Stimulated activated memory B cell treated with anti-CD40 and anti-IgM and Interleukin-4, amounts not matched to agents 10 μg/mL and 1 μg/mL and 100 μg/mL, for 72 hours (primary cell): ENCODE measurements around the gene METTL25.

Experiments
- ATAC-seq: fragments of 150-1000 bp; cut with Tn5 transposase; 2 replicates; pipeline ENCODE4 v1.10.0; 2021
- H3K27ac Mint-ChIP-seq: one replicate; pipeline ENCODE4 v1.8.0; 2022; ENCODE audit warnings: mild to moderate bottlenecking, mixed read lengths
- H3K27me3 Mint-ChIP-seq: one replicate; pipeline ENCODE4 v1.8.0; 2022; ENCODE audit warnings: mixed read lengths
- H3K36me3 Mint-ChIP-seq: one replicate; pipeline ENCODE4 v1.8.0; 2022; ENCODE audit warnings: mixed read lengths
- H3K4me1 Mint-ChIP-seq: one replicate; pipeline ENCODE4 v1.8.0; 2022; ENCODE audit warnings: mixed read lengths
- H3K4me3 Mint-ChIP-seq: one replicate; pipeline ENCODE4 v1.8.0; 2022; ENCODE audit warnings: mild to moderate bottlenecking, moderate library complexity, mixed read lengths
- H3K9me3 Mint-ChIP-seq: one replicate; pipeline ENCODE4 v1.8.0; 2022; ENCODE audit warnings: mixed read lengths

Gene METTL25

DNA sequence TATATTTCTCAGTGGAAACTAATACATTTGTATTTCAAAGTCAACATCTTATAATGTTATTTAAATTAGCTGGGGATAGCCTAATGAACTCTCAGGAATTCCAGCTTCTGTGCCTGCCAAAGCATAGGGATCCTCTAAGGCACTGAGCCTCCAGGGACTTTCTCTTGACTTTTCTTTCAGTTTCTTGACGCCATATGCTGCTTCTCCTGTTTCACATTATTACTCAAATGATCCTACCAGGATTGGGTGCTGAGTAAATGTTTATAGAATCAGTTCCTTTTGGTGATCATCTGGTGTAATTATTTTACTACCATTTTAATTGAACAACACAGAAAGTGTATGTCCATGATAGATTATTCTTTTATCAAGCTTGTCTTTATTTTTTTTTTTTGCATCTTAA lies 7.9 kb downstream of the METTL25 start:
- Mint-ChIP-seq H3K27ac (no peak overlapping the region), H3K36me3 (peaks cover 25% of the 10 kb centered on the region), H3K4me3 (no peak overlapping the region), H3K4me1 (peaks cover 25% of the 10 kb centered on the region), H3K27me3 (no peaks in the 10 kb centered on the region), H3K9me3 (no peaks in the 10 kb centered on the region)
- no peak for ATAC-seq

DNA sequence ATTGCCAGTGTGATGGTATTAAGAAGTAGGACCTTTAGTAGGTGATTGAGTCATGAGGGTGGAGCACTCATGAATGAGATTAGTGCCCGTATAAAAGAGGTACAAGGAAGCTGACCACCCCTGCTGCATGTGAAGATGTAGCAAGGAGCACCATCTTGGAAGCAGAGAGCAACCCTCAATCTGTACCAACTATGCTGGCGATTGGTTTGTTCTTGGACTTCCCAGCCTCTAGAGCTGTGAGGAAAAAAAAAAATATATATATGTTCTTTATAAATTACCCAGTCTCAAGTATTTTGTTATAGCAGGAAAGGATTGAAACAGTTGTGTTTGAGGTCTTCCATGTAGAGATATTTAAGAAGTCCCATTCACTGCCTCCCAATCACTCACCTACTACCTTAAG lies 16.9 kb downstream of the METTL25 start:
- Mint-ChIP-seq H3K27ac (no peak overlapping the region), H3K27me3 (no peaks in the 10 kb centered on the region), H3K36me3 (peaks cover 50% of the 10 kb centered on the region), H3K4me1 (peaks cover 7% of the 10 kb centered on the region), H3K9me3 (peaks cover 6% of the 10 kb centered on the region), H3K4me3 (no peak overlapping the region)
- ATAC-seq: no peak

DNA sequence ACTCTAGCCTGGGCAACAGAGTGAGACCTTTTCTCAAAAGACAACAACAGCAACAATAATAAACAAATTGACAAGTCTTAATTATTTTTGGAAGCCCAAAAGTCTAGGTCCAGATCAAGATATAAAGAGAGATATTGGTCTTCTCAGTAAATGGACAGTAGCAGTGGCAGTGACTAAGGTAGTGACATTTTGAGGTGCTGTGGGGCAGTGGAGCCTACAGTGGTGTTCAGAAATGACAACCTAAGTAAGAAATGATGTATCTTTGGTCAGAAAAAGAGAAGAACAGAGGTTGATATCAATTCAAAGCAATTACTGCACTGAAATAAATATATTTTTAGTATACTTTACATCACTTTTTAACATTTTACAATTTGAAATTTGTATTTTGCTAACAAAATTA lies 20.7 kb downstream of the METTL25 start:
- Mint-ChIP-seq H3K36me3 (peaks cover 22% of the 10 kb centered on the region), H3K4me3 (no peak overlapping the region), H3K4me1 (peaks cover 7% of the 10 kb centered on the region), H3K27ac (no peak overlapping the region), H3K27me3 (no peaks in the 10 kb centered on the region), H3K9me3 (peaks cover 6% of the 10 kb centered on the region)
- ATAC-seq: no peak

DNA sequence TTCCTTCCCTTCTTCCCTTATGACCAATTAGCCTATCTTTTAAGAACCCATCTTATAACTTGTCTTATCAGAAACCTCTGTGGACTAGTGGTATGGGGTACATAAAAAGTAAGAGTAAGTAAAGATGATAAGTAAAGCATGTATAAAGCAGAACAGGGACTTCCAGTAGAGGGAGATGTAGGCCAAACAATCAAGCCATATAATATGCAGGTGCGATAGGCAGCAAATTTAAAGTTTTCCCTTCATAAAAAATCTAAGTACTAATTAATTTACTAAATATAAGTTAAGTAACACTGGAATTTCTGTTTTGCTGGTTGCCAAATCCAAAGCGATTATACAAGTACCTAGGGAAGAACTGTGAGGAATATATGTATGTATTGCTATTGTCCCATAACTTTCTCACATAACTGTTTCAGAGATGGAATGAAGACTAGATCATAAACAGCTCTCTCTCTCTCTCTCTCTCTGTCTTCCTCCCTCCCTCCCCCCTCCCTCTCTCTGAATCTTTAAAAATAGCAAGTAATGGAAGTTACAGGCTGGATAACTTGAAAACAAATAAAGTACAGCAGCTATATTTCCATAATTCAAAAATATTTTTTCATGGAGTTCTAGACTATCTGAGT lies 25.7 kb downstream of the METTL25 start:
- Mint-ChIP-seq H3K4me1 (no peaks in the 10 kb centered on the region), H3K27ac (no peak overlapping the region), H3K27me3 (no peaks in the 10 kb centered on the region), H3K4me3 (no peak overlapping the region), H3K36me3 (peaks cover 21% of the 10 kb centered on the region), H3K9me3 (peaks cover 2% of the 10 kb centered on the region)
- ATAC-seq: no peak

DNA sequence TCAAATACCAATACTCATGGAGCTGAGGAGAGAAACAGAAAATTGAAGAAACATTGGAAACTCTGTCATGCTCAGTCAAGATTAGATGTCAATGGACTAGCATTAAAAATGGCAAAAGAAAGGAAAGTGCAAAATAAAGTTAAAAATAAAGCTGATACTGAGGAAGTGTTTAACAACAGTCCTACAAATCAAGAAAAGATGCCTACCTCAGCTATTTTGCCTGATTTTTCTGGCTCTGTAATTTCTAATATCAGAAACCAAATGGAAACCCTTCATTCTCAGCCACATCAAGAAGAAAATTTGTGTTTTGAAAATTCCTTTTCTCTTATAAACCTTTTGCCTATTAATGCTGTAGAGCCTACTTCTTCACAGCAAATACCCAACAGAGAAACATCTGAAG lies 40.5 kb downstream of the METTL25 start:
- Mint-ChIP-seq H3K27me3 (no peaks in the 10 kb centered on the region), H3K36me3 (peaks cover 22% of the 10 kb centered on the region)

DNA sequence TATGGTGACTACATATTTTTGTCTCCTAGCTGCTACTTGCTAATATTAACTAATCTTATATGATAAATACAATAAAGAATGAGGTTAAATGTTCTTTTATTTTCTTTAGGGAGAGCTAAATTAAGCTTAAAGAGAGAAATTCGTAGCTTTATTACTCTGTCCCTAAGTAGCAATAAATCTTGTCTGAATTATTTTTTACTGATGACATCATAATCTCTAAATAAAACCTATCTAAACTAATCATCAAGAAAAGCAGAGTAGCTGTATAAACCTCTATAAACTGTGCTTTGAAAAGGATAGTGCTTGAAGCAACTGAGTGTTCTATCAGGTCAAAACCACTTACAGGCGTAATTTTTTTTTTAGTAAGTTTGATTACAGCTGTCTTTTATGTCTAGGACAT lies 42.5 kb downstream of the METTL25 start:
- no peaks in the 10 kb centered on the region for H3K27me3 Mint-ChIP-seq
- no peak overlapping the region for H3K27ac Mint-ChIP-seq
- H3K9me3 Mint-ChIP-seq: no peaks in the 10 kb centered on the region
- H3K4me1 Mint-ChIP-seq: no peaks in the 10 kb centered on the region
- H3K4me3 Mint-ChIP-seq: no peak overlapping the region
- no peak for ATAC-seq
- peaks cover 17% of the 10 kb centered on the region for H3K36me3 Mint-ChIP-seq

More for the DNA sequence above, 40.5 kb downstream of the METTL25 start:
- Mint-ChIP-seq H3K4me1 (no peaks in the 10 kb centered on the region), H3K27ac (no peak overlapping the region), H3K4me3 (no peak overlapping the region), H3K9me3 (no peaks in the 10 kb centered on the region)
- no peak for ATAC-seq

DNA sequence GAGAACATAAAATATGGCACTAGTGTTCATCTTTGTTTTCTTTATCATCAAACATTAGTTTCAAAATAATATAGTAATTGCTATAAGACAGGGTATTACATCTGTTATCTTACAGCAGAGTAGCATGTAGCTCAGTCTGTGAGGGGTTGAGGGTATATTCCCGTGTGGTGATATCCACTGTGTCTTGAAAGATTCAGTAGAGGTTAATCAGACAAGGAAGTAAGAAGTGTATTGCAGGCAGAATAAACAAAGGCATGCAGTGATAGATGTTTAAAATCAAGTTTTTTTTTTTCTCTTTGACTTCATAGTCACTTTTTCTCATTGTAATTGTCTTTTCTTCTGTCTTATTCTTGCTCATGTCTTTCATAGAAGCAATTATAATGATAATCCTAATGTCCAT lies 48.3 kb downstream of the METTL25 start:
- Mint-ChIP-seq H3K36me3 (peaks cover 53% of the 10 kb centered on the region), H3K9me3 (no peaks in the 10 kb centered on the region), H3K27me3 (no peaks in the 10 kb centered on the region), H3K4me1 (no peaks in the 10 kb centered on the region), H3K4me3 (no peak overlapping the region), H3K27ac (no peak overlapping the region)
- ATAC-seq: no peak

DNA sequence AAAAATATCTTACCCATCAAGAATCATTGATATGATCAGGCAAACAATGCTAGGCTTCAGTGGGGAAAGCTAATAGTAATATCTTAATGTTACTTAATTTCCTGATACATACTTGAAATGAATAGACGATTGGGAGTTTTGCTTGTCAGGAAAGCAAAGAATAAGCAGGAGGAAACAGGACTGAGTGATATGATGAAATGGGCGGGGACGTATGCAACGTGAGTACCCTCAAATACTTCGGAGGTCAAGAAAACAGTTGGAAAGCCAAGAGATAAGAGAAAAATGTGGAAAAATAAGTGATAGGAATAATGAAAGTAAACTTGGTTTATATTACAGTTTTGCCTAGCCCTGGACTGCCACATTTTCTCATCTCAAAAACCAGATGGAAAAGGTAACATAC lies 49.2 kb downstream of the METTL25 start:
- H3K36me3 Mint-ChIP-seq: peaks cover 53% of the 10 kb centered on the region
- ATAC-seq: no peak
- H3K4me3 Mint-ChIP-seq: no peak overlapping the region
- no peaks in the 10 kb centered on the region for H3K27me3 Mint-ChIP-seq
- H3K4me1 Mint-ChIP-seq: no peaks in the 10 kb centered on the region
- H3K9me3 Mint-ChIP-seq: no peaks in the 10 kb centered on the region
- no peak overlapping the region for H3K27ac Mint-ChIP-seq

DNA sequence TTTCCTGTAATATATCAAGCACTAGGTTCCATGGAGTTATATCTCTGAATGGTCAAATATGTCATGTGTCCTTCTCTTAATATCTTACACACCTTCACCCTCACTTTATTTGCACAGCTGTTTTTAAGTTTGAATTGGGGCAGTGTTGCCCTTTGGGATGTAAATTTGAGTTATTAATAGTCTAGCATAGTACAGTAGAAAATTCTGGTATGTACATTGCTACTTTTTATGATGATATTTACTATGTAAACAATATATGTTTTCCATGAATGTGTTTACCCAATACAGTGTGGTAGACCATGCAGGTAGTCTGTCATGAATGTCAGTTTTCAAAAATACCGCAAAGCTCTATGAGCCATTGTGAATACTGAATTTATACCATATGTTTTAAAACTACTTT lies 50.5 kb downstream of the METTL25 start:
- no peak overlapping the region for H3K4me3 Mint-ChIP-seq
- H3K27ac Mint-ChIP-seq: no peak overlapping the region
- ATAC-seq: no peak
- H3K4me1 Mint-ChIP-seq: no peaks in the 10 kb centered on the region
- H3K36me3 Mint-ChIP-seq: peaks cover 48% of the 10 kb centered on the region
- no peaks in the 10 kb centered on the region for H3K27me3 Mint-ChIP-seq
- no peaks in the 10 kb centered on the region for H3K9me3 Mint-ChIP-seq

DNA sequence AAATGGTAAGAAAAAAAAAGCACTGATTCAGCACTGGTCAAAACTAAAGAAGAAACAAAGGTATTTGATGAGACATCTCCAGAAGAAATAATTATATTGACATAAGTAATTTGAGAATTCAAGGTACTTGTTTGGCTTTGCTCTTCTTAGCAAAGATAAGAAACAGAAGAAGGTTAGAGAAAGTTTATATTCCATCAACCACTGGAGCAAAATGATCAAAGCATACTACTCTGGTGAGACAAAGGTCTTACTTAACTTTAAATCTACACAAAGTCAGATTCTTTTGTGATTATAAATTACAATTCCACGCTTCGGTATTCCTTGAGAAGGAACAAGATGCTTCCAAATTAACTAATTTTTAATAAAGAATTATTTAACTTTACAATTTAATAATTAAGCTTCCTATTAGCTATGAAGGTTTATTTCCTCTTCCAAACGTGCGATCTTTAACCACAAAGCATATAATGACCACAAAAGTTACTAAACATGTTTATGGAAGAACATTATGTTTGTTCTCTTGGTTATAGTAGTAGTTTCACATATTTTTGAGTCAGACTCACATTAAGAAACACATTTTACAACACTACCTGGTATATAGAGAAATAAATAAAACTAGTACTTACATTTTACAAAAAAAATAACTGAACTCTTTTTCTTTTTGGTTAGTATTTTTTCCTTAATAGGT lies 53.4 kb downstream of the METTL25 start:
- no peak for ATAC-seq
- Mint-ChIP-seq H3K27me3 (no peaks in the 10 kb centered on the region), H3K9me3 (no peaks in the 10 kb centered on the region), H3K36me3 (peaks cover 32% of the 10 kb centered on the region), H3K27ac (no peak overlapping the region), H3K4me1 (no peaks in the 10 kb centered on the region), H3K4me3 (no peak overlapping the region)

DNA sequence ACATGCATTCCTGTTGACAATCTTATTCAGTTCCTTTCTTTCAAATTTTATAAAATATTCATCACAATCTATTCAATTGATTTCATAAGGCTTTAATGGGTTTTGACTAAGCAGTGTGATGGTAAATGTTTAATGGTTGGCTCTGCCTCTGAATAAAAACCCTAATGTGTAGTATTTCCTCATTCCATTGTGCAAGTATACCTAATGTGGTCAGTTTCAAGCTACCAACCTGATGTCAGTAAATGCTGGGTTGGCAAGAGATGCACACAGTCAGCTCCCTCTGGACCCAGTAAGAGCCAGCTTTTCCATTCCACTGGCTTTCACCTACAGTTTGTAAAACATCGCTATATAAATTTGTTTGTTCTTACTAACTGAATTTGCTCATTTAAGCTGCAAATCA lies 53.9 kb downstream of the METTL25 start:
- H3K4me3 Mint-ChIP-seq: no peak overlapping the region
- H3K36me3 Mint-ChIP-seq: peaks cover 26% of the 10 kb centered on the region
- no peaks in the 10 kb centered on the region for H3K9me3 Mint-ChIP-seq
- no peak overlapping the region for H3K27ac Mint-ChIP-seq
- no peaks in the 10 kb centered on the region for H3K27me3 Mint-ChIP-seq
- H3K4me1 Mint-ChIP-seq: no peaks in the 10 kb centered on the region
- no peak for ATAC-seq

DNA sequence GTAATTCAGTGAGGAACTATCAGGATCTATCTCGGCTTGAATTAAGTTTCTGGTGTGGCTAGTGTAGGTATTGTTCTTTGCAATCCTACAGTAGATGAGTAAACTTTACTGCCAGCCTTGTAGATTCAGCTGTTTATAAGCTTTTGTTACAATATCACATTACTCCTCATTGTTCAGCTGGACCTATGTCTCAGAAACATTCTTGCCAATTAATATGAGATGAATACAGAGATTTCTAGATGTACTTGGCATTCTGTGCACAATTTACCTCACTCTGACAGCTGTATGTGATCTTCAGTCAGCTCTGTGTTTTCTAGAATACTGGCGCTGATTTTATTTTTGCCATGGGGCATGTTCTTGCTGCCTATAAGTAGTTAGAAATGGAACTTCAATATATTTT lies 55.7 kb downstream of the METTL25 start:
- no peak overlapping the region for H3K27ac Mint-ChIP-seq
- ATAC-seq: no peak
- peaks cover 7% of the 10 kb centered on the region for H3K9me3 Mint-ChIP-seq
- H3K4me3 Mint-ChIP-seq: no peak overlapping the region
- peaks cover 27% of the 10 kb centered on the region for H3K36me3 Mint-ChIP-seq
- H3K27me3 Mint-ChIP-seq: no peaks in the 10 kb centered on the region
- no peaks in the 10 kb centered on the region for H3K4me1 Mint-ChIP-seq

DNA sequence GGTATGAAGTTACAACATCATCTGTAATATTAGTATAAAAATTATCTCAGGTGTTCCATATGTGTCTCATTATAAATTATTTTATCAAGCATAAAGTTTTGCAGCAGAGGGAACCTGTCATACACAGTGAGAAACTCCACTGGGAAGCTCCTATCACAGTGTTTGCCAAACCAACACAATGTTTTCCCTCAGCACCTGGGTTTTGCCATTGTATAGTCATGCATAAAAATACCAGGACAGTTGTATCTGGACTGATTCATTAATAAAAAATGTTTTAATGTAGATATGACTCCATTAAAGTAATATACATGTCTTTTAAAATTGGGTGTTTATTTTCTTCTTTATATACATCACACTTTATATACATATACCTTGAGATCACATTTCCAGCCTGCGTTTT lies 56.6 kb downstream of the METTL25 start:
- no peak for ATAC-seq
- Mint-ChIP-seq H3K4me3 (no peak overlapping the region), H3K27me3 (no peaks in the 10 kb centered on the region), H3K4me1 (no peaks in the 10 kb centered on the region), H3K27ac (no peak overlapping the region), H3K9me3 (peaks cover 7% of the 10 kb centered on the region), H3K36me3 (peaks cover 31% of the 10 kb centered on the region)

DNA sequence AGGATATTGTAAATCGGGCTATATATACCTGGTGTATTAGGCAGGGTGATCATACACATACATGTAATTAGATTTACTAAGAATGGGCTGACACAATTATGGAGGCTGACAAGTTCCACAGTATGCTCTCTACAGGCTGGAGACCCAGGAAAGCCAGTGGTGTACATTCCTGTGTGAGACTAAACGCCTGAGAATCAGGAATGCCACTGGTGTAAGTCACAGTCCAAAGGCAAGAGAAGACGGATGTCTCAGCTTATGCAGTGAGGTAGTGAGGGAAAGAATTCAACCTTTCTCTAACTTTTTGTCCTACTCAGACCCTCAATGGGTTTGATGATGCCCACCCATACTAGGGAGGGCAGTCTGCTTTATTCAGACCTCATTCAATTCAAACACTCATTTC lies 57.1 kb downstream of the METTL25 start:
- Mint-ChIP-seq H3K27me3 (no peaks in the 10 kb centered on the region), H3K9me3 (peaks cover 7% of the 10 kb centered on the region), H3K36me3 (peaks cover 28% of the 10 kb centered on the region), H3K4me1 (no peaks in the 10 kb centered on the region), H3K4me3 (no peak overlapping the region), H3K27ac (no peak overlapping the region)
- ATAC-seq: no peak

DNA sequence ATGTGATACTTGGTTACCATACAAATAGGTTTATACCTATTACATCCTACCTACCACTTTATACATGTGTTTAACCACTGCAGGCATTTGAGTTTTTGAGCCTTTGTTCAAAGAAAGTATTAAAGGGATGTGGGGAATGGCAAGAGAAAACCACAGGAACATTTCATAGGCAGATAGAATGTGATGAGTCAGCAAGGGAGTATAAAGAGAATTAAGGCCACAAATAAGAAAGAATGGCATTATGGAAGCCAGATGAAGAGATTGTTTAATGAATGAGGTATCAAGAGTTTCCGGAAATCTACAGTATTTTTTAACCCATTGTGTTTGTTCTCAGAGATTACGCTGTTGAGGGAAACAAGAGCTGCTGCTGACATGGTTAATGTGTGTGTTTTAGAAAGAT lies 66.9 kb downstream of the METTL25 start:
- no peaks in the 10 kb centered on the region for H3K27me3 Mint-ChIP-seq

DNA sequence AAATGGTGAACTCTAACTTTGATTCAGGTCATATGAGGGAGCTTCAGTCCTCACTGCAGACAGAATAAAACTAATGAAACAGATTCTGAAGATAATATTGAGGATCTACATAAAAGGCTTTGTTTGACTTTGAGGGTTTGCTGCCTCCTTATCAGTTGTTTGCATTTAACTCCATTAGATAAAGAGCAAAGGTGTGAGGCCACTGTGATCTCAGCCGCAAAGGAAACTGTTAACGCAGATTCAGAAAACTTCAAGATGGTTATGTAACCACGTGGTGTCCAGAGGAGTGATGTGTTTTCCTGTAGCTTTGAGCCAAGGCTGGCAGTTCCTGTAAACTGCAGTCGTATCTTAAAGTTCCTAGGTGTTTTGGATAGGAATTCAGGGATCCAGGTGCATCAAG lies 67.8 kb downstream of the METTL25 start:
- Mint-ChIP-seq H3K4me1 (no peaks in the 10 kb centered on the region), H3K36me3 (no peaks in the 10 kb centered on the region), H3K27ac (no peak overlapping the region), H3K27me3 (no peaks in the 10 kb centered on the region), H3K4me3 (no peak overlapping the region), H3K9me3 (no peaks in the 10 kb centered on the region)
- ATAC-seq: no peak

More for the DNA sequence above, 66.9 kb downstream of the METTL25 start:
- Mint-ChIP-seq H3K9me3 (no peaks in the 10 kb centered on the region), H3K36me3 (no peaks in the 10 kb centered on the region), H3K4me1 (no peaks in the 10 kb centered on the region), H3K4me3 (no peak overlapping the region), H3K27ac (no peak overlapping the region)
- no peak for ATAC-seq
